Medulla oblongata (tissue), 1 donor: ENCODE data around the gene CNN1.
A peak's percentile ranks its signal among the peaks of the same experiment; 100 is the strongest.

Experiments used
- DNase-seq: peaks from one replicate; pipeline ENCODE4 v3.0.0-alpha.2; 2015; ENCODE audit errors: extremely low spot score

Gene CNN1

DNA sequence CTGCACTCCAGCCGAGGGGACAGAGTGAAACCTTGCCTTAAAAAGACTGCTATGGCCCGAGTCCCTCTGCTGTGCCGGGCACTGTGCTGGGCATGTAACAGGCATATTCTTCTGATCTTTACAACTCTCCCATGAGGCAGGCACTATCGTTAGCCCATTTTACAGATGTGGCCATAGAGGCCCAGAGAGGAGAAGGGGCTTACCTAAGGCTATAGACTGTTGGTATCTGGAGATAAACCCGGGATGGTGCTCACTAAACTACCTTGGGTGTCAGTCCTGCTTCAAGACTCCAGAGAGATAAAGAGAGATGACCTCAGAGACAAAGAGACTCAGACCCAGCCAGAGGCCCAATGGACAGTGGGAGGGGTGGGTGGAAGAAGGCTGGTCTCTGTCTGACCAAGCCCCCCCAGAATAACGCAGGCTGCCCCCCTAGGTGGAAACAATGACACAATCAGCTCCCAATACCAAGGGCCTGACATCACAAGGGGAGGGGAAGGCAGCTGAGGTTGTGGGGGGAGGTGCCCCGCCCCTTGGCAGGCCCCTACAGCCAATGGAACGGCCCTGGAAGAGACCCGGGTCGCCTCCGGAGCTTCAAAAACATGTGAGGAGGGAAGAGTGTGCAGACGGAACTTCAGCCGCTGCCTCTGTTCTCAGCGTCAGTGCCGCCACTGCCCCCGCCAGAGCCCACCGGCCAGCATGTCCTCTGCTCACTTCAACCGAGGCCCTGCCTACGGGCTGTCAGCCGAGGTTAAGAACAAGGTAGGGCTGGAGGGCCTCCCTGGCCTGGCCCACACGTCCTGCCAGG lies at the start of gene CNN1:
TSS of gene CNN1 (plus strand) at position 620 of the 805 bp plus-strand sequence. CDS start at position 697, 77 bp downstream.
- no peak for DNase-seq

DNA sequence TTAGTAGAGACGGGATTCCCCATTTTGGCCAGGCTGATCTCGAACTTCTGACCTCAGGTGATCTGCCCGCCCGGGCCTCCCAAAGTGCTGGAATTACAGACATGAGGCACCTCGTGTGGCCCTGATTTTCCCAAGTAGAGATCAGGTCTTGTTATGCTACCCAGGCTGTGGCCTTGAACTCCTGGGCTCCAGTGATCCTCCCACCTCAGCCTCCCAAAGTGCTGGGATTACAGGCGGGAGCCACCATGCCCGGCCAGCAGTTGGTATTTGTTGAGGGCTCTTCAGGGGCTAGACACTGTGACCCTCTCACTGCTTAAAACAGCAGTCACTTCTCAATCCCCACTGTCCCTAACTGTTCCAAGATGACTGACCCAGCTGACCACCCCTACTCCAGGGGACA lies 49.3 kb upstream of the CNN1 start:
- no peak for DNase-seq

DNA sequence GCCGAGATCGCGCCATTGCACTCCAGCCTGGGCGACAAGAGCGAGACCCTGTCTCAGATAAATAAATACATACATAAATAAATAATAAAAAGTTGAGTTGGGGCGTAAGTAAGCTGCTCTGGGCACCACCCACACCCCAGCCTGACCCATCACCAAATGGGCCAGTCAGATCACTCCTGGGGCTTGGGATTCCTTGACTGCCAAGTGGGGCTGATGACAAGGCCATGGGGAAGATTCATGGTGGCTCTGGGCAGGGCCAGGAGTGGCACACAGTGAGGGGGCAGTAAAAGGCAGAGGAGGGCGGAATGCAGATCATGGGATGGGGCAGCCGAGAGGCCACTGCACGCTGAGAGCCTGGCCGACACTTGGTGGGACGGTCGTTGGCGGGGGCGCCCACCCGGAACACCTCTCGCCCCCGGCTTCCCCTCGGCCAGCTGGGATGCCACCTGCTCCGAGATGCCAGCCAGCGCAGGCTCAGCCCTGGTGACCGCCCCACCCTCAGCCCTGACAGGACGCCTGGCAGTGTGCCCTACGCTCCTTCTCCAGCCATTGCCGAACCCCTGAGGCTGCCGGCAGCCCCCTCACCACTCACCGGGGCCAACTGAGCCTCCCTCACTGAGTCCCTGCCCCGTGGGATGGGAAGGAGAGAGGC lies 43.9 kb upstream of the CNN1 start:
- DNase-seq = no peak

DNA sequence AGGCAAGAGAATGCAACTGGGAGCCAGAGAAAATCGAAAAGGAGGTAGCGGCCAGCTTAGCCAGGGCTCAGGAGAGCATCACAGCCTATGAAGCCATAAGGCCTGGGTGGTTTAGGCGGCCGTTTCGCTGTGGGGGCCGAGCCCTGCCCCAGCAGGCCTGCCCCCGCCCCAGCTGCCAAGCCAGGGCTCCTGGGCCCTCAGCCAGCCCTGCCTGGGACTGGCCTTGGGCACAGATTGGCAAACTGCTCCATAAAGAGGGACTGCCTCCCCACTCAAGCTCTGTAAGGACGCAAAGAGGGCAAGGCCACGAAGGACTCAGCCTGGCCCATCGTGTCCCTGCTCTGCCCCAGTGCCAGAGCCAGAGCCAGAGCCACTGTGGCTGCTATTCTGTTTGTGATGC lies 43.2 kb upstream of the CNN1 start:
- no peak for DNase-seq

DNA sequence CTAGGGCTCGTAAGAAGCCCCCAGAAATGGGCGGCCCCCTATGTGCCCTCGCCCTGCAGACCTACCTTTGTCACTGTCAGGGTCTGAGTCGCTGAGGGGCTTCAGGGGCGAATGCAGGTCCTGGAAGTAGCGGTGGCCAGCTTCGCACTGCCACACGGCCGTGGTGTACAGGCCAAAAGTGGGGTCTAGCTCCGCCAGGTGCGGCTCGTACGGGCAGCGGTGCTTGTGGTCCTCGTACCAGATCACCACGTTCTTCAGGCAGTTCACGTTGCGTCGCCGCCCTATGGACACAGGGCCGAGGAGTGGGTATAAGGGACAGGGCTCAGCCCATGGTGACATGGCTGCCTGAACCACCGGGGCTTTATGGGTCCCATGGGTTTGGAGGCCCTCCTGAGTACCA lies 42.8 kb upstream of the CNN1 start:
- no peak for DNase-seq

DNA sequence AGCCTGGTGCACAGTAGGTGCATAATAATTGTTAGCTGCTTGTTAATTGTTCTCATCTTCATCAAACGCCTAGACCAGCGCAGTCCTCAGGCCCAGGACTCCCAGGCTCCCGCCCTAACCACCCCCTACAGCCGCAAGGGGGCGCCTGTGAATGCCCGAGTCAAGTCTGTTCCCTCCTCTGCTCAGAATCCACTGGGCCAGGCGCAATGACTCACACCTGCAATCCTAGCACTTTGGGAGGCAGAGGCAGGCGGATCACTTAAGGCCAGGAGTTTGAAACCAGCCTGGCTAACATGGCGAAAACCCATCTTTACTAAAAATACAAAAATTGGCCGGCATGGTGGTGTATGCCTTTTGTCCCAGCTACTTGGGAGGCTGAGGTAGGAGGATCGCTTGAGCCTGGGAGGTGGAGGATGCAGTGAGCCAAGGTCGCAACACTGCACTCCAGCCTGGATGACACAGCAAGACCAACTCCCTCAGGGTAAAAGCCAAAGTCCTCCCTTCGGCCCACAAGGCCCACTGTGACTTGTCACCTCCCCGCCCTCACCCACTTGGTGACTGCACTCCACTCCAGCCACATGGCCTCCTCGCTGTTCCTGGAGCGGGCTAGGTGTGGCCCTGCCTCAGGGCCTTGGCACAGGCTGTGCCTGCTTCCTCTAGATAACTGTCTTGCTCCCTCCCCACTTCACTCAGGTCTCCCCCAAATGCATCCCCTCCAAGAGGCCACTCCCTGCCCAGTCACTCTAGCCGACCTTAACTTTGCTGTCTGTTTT lies 42.1 kb upstream of the CNN1 start:
- DNase-seq = peak; percentile 50

DNA sequence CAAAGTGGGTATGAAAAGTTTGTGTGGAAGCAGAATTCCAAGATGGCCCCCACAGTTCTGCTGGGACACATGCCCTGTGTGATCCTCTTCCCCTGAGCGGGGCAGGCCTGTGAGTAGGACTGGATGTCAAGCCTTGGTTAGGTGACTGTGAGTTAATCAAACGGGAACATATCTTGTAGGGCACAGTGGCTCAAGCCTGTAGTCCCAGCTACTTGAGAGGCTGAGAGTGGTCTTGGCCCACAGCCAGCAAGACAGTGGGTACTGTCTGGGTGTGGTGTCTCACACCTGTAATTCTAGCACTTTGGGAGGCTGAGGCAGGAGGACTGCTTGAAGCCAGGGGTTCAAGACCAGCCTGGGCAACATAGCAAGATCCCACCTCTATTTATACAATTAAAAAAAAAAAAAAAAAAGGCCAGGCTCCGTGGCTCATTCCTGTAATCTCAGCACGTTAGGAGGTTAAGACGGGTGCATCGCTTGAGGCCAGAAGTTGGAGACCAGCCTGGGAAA lies 39.4 kb upstream of the CNN1 start:
- DNase-seq = no peak

DNA sequence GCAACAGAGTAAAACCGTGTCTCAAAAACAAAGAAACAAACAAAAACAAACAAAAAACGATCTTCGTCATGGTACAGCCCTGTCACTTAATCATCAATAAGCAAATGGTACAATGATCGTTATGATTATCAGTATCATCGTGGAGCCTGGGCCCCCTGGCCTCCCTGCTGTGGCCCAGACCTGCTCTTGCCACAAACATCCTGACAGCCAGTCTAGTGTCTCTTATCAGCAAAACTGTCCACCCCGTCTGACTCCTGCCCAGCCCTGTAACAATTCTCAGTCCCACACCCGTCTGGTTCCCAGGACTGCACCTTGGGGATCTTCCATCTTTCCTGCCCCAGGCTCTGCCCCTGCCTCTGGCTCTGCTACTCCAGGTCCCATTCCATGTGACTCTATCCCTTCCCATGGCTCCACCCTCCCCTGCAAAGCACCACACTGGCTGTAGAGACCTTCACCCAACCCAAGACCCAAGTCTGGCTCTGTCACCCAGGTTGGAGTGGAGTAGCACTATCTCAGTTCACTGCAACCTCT lies 38.7 kb upstream of the CNN1 start:
- no peak for DNase-seq

DNA sequence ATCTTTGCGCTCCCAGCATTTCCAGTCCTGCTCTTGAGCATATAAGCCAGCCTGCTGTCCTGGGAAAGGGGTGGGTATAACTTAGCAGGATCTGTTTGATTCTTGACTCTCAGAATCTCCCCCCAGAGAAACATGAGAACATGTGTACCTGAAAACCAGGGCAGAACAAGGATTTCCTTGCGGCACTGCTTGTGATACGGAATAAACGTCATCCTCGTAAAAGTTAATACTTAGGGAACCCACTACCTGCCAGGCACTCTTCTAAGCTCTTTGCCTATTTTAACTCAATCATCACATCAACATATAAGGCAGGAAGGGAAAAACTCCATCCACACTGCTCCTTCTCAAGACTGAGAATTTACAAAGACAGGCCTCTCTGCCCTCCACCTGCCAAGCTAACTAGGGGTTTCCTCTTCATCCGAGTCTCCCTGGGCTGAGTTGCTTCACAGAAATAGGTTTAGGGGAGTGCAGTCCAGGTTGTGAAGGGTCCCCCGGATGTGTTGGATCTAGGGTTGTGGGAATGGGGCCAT lies 34.1 kb upstream of the CNN1 start:
- DNase-seq = no peak

DNA sequence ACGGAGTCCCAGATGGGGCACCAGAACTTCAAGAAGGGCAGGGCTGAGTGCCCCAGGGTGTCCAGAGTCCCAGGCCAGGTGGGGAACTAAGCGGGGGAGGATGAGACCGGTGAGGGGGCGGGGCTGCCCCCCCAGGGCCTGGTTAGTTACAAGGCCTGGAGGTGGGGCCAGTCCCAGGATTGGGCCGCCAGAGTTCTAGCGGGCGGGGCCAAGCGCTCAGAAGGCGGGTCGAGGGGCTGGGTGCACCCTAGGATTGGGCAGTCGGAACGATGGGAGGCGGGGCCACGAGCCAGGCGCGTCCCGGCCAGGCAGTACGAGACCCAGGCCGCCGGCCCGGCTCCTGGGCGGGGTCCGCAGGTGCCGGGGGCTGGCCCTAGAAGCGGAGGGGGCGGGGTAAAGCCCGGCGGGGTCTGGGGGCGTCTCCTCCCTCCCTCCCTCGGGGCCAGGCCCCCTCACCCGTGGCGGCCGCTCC lies 33.6 kb upstream of the CNN1 start:
- DNase-seq = peak; percentile 97

DNA sequence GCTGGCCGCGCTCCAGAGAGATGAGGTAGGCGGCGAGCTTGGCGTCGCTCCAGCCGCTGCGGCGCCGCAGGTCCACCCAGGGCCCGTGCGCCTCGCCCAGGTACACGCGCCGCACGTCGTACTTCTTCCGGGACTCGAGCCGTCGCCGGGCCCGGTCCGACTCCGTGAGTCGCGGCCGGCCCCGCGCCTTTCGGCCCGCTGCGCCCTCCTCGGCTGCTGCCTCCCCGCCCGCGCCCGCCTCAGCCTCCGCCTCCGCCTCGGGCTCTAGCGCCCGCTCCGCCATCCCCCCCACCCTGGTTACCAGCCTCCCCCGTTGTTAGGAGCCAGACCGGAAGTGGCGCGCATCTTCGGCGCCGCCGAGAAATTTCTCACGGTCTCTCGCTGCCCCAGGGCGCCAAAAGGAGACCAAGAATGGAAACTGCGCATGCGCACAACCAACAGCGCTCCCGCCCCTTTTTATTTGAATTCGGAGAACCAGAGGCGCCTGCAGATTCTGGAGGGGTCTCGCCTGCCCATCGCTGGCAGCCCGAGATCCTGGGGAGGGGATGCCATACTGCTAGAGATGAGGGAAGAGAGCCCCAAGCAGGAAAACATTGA lies 33.0 kb upstream of the CNN1 start, which contains the start of gene ZNF653:
TSS of gene ZNF653 (minus strand) at position 336 of the 597 bp plus-strand sequence. CDS start at position 283, 53 bp downstream.
- peak; percentile 96 for DNase-seq

DNA sequence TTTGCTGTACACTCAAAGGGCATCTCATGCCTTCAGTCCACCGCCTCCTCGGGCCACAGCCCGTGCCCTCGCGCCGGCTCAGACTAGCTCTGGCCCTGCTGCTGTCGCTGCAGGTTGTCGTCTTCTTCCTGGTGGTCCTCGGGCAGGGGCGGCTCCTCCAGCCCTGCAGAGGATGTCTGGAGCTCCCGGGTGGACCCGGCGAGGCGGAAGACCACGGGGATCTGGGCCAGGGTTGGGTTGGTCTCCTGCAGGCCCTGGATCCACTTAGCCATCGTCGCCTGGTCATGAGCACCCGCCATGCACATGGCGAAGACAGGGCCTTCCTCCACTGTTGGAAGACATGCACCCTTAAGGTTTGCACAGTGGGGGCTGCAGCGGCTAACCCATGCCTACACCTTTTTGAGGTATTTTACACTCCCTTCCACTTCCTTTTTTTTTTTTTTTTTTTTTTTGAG lies 32.5 kb upstream of the CNN1 start:
- DNase-seq = no peak

DNA sequence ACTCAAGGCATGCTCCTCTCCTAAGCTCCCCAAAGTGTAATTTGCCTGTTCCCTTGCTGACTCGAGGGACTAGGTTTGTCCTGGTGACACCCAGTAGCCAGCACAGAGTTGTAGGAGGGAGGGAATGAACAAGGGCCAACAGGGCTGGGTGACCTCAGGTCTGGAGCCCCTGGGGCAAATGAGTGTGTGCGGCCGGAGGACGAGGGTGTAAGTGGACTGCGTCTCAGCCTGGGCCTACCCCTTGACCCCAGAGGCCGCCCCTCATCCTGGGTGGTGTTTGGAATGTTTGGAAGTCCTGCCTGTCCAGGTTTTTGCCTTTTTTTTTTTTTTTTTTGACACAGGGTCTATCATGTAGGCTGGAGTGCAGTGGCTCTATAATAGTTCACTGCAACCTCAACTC lies 31.7 kb upstream of the CNN1 start:
- DNase-seq = no peak

DNA sequence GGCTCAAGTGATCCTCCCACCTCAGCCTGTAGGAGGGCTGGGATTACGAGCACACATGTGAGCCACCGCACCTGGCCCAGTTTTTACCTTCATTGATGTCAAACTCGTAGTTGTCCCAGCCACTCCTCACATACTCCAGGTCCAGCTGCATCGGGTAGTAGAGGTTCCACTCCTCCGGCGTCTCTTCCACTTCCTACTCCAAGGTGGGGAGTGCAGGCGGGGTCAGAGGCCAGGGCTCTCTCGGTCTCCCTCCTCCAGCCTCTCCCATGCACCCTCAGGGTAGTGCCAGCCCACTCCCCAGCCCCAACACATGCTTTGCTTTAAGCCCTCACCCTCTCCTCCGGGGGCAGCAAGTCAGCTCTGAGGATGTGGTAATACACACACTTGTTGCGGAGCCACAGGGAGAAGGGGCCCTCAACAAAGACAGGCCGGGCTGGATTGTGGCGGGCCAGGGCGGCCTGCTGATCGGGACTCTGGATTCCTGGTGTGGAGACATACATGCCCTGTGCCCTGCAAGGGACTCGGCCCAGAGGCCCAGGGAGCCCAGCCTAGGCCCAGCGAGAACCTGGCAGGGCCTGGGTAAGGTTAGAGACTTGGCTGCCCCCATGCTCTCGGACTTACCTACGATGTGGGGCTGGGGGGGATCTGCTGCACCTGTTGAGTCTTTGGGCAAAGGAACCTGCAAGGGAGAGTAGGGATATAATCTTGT lies 31.1 kb upstream of the CNN1 start:
- no peak for DNase-seq

DNA sequence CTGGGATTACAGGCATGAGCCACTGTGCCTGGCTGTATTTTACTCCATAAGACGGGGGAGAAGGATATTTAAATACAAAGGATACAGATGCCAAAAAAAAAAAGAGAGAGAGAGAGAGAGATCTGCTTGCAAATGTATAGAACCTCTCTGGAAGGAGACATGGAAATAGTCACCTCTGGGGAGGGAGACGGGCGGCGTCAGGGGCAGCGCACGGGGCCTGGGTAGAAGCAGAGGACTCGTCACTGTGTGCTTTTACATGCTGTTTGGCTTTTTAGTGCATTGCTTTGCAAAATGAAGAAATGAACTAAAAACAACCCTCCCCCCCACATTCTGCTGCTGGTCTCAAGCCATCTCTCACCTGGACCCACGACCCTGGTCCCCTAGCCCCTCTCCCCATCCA lies 28.2 kb upstream of the CNN1 start:
- DNase-seq = no peak

DNA sequence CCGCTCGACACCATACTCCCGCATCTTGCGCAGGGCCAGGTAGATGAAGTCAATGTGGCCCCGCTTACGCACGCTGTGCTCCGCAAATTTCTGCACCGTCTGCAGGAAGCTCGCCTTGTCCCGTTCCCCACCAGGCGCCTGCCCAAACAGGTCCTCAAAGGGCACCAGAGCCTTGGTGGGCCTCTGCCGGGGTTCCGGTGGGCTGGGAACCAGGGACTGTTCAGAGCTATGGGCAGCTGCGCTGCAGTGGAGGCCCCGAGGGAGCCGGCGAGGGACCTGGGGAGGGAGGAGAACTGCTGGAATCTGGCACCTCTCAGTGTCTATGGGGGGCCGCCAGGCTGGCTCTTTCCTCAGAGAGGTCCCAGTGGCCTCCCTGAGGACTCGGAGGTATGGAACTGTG lies 24.7 kb upstream of the CNN1 start:
- DNase-seq = no peak

DNA sequence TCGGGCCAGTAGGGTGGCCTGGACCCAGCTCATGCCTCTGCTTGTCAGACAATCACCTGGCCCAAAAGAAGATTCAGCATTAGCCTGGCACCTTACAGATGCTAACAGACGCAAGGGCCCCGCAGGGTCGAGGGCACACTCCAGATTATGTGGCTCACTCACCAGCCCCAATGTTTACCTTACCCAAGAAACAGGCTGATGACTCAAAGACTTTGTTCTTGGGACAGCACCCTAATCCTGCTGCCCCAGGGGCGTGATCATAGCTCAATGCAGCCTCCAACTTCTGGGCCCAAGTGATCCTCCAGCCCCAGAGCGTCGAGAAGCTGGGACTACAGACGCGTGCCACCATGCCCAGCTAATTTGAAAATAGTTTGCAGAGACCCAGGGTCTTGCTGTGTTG lies 19.5 kb upstream of the CNN1 start:
- DNase-seq = no peak

DNA sequence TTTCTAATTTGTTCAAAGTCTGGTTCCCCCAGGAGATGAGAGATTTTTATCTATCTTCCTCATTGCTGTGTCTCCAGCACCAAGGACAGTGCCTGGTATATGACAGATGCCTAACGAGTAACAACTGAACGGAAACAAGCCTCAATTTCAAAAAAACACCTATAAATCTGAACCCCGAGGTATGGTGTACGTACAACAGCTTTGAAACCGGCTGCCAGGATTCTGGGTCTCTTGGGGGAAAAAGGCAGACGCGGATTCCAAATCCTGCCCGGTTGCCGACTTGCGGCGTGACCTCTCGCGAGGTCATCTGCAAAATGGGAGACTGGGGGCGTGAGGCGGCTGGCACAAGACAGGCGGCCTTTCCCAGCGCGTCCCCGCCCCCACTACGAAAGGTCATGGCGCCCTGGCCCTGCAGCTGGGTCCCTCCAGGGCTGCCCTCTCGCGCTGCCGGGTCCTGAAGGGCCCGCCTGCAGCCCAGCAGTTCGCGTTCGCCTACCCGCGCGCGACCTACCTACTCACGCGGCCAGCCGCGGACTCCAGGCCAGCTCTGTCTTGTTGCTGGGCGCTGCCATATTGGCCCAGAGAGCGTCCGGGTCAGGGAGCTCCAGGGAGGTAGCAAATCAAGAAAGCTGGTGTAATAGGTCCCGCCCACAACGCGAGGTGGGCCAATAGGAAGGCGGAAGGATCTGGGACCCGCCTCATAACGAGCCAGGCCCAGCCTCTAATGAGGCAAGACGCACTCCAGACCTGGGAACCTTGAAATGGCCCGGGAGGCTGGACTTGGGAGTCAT lies 9.9 kb upstream of the CNN1 start, which contains the start of gene ECSIT:
TSS of gene ECSIT (minus strand) at position 584 of the 791 bp plus-strand sequence. CDS start 9,964 bp downstream, outside the sequence.
- peak; percentile 99 for DNase-seq

DNA sequence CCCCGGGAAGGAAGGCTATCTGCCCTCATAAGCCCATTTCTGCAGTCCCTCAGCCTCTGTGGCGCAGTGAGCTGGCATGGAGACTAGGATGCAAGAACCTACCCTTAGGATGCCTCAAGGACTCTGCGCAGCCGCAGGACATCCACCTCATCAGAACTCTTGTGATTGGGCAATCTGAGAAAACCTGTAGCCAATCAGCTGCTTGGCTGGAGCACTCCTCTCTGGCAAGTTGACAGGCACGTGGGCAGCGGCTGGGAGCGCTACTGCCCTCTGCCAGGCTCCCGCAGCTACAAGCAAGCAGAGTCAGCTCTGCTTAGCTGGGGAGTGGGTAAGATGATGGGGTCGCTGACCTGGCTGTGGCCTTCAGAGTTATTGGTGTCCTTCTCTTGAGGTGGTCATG lies 8.2 kb upstream of the CNN1 start:
- DNase-seq = peak; percentile 93
